Activated naive CD4-positive, alpha-beta T cell treated with anti-CD3 and anti-CD28 coated beads for 36 hours (primary cell): Measurements from ENCODE around the gene CST4. TPM values are rescaled to one million over a fixed set of nuclear protein-coding genes. Genes with fewer than 3 reads are reported as not detected.

ENCODE experiments used
- CTCF ChIA-PET: fragments of 350-600 bp; sonication (Branson Sonifier 250); formaldehyde crosslinking; loops from one replicate; lab custom pipeline; 2021; ENCODE audit warnings: antibody characterized with exemption; lab: Charles Lee
- DNase-seq: peaks from one replicate; pipeline ENCODE4 v3.0.0-alpha.2; 2020
- H3K27ac Mint-ChIP-seq: one replicate; pipeline ENCODE4 v1.8.0; 2021; ENCODE audit warnings: mild to moderate bottlenecking, mixed read lengths
- H3K27me3 Mint-ChIP-seq: one replicate; pipeline ENCODE4 v1.8.0; 2021; ENCODE audit warnings: low read depth, mixed read lengths
- H3K36me3 Mint-ChIP-seq: one replicate; pipeline ENCODE4 v1.8.0; 2021; ENCODE audit warnings: low read depth, mixed read lengths
- H3K4me1 Mint-ChIP-seq: one replicate; pipeline ENCODE4 v1.8.0; 2021; ENCODE audit warnings: low read depth, mixed read lengths
- H3K4me3 Mint-ChIP-seq: one replicate; pipeline ENCODE4 v1.8.0; 2021; ENCODE audit warnings: mild to moderate bottlenecking, moderate library complexity, mixed read lengths
- H3K9me3 Mint-ChIP-seq: one replicate; pipeline ENCODE4 v1.8.0; 2021; ENCODE audit warnings: mixed read lengths
- intact Hi-C: fragments of 100-400 bp; cut with micrococcal nuclease; formaldehyde crosslinking; loops from one replicate; pipeline ENCODE4 v1.15.1; 2023
- total RNA-seq, 2 experiments: library from RNA; stranded (reverse); gene quantifications; one replicate each; pipeline ENCODE4 v1.2.3, GENCODE V29; 2021

The CST4 gene
- total RNA-seq, 2 experiments from 2014 or later = not detected

DNA sequence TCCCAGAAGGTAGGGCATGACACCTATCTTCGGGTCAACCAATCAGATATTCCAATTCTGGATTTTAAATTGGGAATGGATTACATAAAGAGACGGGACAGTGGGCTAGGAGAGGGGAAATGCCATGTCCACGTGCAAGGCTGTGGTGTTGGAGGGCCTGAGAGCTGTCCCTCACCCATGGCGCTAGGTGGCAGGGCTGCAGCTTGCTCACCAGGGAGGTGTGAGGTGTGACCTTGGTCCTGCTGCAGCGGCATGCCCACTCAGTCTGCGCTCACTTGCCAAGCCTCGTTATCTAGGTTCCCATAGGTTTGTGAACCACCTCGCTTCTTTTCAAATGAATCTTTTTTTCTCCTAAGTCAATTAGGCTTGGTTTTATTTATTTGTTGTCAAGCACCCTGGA lies 31.6 kb downstream of the CST4 start:
- CTCF ChIA-PET = no interaction called here
- H3K27me3 Mint-ChIP-seq = peaks cover 12% of the 10 kb centered on the region
- H3K4me1 Mint-ChIP-seq = no peaks in the 10 kb centered on the region
- no peak overlapping the region for H3K27ac Mint-ChIP-seq
- no peak overlapping the region for H3K4me3 Mint-ChIP-seq
- no peaks in the 10 kb centered on the region for H3K36me3 Mint-ChIP-seq
- DNase-seq = no peak
- H3K9me3 Mint-ChIP-seq = no peaks in the 10 kb centered on the region
- intact Hi-C loops = no loop called here

DNA sequence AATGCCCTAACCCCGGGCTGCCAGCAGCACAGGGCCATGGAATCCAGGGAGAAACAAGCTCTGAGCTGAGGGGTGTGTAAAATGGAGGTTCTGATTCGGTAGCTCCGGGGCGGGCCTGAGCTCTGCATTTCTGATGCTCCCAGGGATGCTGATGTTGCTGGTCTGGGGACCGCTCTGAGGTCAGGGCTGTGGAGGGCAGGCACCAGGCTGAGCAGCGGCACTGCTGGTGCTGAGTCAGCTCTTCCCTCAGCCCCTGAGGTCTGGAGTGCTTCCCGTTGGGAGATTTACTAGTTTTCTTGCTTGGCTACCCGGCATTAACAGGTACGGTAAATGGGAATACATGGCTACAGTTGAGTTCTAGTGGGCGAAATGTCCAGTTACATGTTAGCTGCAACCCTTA lies 32.5 kb downstream of the CST4 start:
- Mint-ChIP-seq H3K4me1 (no peaks in the 10 kb centered on the region), H3K27ac (no peak overlapping the region), H3K9me3 (no peaks in the 10 kb centered on the region), H3K27me3 (peaks cover 12% of the 10 kb centered on the region), H3K4me3 (no peak overlapping the region), H3K36me3 (no peaks in the 10 kb centered on the region)
- DNase-seq = no peak
- CTCF ChIA-PET = no interaction called here
- intact Hi-C loops = no loop called here

DNA sequence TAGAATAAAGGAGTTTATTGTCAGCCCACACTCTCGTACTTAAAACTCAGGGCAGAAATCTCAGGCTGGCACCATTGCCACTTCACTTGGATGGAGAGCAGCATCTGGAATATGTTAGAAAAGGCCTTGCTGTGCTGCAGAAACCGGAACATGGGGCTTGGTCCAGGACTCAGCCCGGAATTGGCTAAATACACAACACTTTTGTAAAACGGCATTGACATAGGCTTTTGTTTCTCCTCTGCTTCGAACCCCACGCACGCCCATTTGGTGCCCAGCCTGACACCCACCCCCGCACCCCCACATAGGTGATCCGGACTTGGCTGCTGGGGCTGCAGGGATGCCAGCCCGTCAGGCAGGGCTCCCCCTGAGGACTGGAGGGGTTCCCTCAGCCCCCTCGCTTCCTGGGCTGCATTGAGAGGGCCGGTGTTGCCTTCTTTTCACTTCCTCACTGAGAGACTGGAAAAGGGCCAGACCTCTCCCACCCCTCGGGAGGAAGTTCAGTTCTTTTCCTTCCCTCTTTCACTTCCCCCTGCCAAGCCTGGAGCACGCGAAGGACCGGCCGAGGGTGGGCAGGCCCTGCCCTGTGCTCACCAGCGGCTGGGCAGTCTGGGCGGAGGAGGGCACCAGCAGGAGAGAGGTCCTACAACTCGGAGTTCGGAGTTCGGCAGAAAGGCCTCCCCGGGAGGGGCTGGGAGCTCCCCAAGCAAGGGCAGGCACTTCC lies 33.2 kb downstream of the CST4 start:
- no peak overlapping the region for H3K4me3 Mint-ChIP-seq
- H3K27ac Mint-ChIP-seq = no peak overlapping the region
- DNase-seq = no peak
- H3K36me3 Mint-ChIP-seq = no peaks in the 10 kb centered on the region
- intact Hi-C loops = no loop called here
- CTCF ChIA-PET = no interaction called here
- H3K9me3 Mint-ChIP-seq = no peaks in the 10 kb centered on the region
- peaks cover 12% of the 10 kb centered on the region for H3K27me3 Mint-ChIP-seq
- H3K4me1 Mint-ChIP-seq = no peaks in the 10 kb centered on the region

DNA sequence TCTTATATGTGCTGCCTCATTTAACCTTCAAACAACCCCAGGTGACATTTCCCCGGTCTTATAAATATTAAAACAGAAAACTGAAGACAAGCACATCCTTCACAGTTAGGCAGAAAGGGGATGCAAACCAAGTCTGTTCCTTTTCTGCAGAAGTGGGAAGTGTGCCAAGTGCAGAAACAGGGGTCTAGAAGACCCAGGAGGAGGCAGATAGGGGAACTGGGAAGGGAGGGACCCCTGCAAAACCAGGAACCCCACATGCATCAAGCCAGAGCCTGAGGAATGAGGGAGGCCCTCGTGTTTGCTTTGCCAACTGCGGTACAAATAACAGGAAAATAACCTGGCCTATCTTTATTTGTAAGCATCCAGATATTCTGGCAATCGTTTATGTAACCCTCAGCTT lies 34.1 kb downstream of the CST4 start:
- no peak overlapping the region for H3K4me3 Mint-ChIP-seq
- CTCF ChIA-PET = no interaction called here
- intact Hi-C loops = no loop called here

DNA sequence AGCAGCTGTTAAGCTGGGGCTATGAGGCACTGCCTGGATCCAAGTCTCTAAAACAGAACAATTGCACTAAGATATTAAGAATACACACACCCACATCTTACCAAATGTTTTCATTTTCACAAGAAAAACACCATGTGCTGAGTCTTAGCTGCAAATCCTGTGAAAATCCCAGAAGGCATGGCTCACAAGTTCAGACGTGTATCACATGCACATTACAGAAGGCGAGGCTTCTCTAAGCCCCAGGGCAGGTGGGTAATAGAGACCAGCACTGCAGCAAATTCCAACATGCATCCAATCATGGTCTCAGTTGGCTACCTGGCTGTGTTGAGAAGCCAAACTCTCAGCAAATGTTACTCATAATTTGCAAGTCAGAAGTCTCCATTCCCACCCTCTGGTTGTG lies 34.8 kb downstream of the CST4 start:
- no peak overlapping the region for H3K4me3 Mint-ChIP-seq
- CTCF ChIA-PET = interaction anchor here (1.6 kb wide), 1 partner anchor 15 kb away, joined by 3 read pairs; no protein-coding TSS in a partner anchor
- no peaks in the 10 kb centered on the region for H3K4me1 Mint-ChIP-seq
- no peak overlapping the region for H3K27ac Mint-ChIP-seq
- intact Hi-C loops = no loop called here
- no peaks in the 10 kb centered on the region for H3K36me3 Mint-ChIP-seq
- H3K9me3 Mint-ChIP-seq = no peaks in the 10 kb centered on the region
- peaks cover 12% of the 10 kb centered on the region for H3K27me3 Mint-ChIP-seq
- DNase-seq = no peak

More for the DNA sequence above, 34.1 kb downstream of the CST4 start:
- DNase-seq = no peak
- no peaks in the 10 kb centered on the region for H3K36me3 Mint-ChIP-seq
- no peaks in the 10 kb centered on the region for H3K4me1 Mint-ChIP-seq
- H3K9me3 Mint-ChIP-seq = no peaks in the 10 kb centered on the region
- H3K27me3 Mint-ChIP-seq = peaks cover 12% of the 10 kb centered on the region
- H3K27ac Mint-ChIP-seq = no peak overlapping the region

GRCh38 chr20:23653400-23653938 lies 35.4 kb downstream of the CST4 start:
- peaks cover 12% of the 10 kb centered on the region for H3K27me3 Mint-ChIP-seq

GRCh38 chr20:23652926-23653325 lies 35.9 kb downstream of the CST4 start:
- DNase-seq = no peak
- Mint-ChIP-seq H3K4me3 (no peak overlapping the region), H3K27ac (no peak overlapping the region), H3K27me3 (peaks cover 12% of the 10 kb centered on the region), H3K4me1 (no peaks in the 10 kb centered on the region), H3K36me3 (no peaks in the 10 kb centered on the region), H3K9me3 (no peaks in the 10 kb centered on the region)
- CTCF ChIA-PET = interaction anchor here (1.6 kb wide), 1 partner anchor 16 kb away, joined by 3 read pairs; no protein-coding TSS in a partner anchor
- intact Hi-C loops = no loop called here

More at GRCh38 chr20:23653400-23653938, 35.4 kb downstream of the CST4 start:
- Mint-ChIP-seq H3K9me3 (no peaks in the 10 kb centered on the region), H3K4me3 (no peak overlapping the region), H3K36me3 (no peaks in the 10 kb centered on the region), H3K27ac (no peak overlapping the region), H3K4me1 (no peaks in the 10 kb centered on the region)
- intact Hi-C loops = no loop called here
- CTCF ChIA-PET = interaction anchor here (1.6 kb wide), 1 partner anchor 15 kb away, joined by 3 read pairs; no protein-coding TSS in a partner anchor
- DNase-seq = no peak

- Mint-ChIP-seq H3K36me3 (no peaks in the 10 kb centered on the region), H3K4me1 (no peaks in the 10 kb centered on the region), H3K4me3 (no peak overlapping the region), H3K27me3 (peaks cover 12% of the 10 kb centered on the region), H3K27ac (no peak overlapping the region), H3K9me3 (no peaks in the 10 kb centered on the region)
- no peak for DNase-seq
- CTCF ChIA-PET = interaction anchor here (1.6 kb wide), 1 partner anchor 16 kb away, joined by 3 read pairs; no protein-coding TSS in a partner anchor
- intact Hi-C loops = no loop called here
These were observed 36.5 kb downstream of the CST4 start for GRCh38 chr20:23652371-23652770.

GRCh38 chr20:23651117-23651516 lies 37.7 kb downstream of the CST4 start:
- no peak for DNase-seq
- H3K4me3 Mint-ChIP-seq = no peak overlapping the region
- H3K9me3 Mint-ChIP-seq = no peaks in the 10 kb centered on the region
- H3K27me3 Mint-ChIP-seq = peaks cover 10% of the 10 kb centered on the region
- intact Hi-C loops = no loop called here
- H3K4me1 Mint-ChIP-seq = no peaks in the 10 kb centered on the region
- no peak overlapping the region for H3K27ac Mint-ChIP-seq
- no peaks in the 10 kb centered on the region for H3K36me3 Mint-ChIP-seq
- CTCF ChIA-PET = no interaction called here

DNA sequence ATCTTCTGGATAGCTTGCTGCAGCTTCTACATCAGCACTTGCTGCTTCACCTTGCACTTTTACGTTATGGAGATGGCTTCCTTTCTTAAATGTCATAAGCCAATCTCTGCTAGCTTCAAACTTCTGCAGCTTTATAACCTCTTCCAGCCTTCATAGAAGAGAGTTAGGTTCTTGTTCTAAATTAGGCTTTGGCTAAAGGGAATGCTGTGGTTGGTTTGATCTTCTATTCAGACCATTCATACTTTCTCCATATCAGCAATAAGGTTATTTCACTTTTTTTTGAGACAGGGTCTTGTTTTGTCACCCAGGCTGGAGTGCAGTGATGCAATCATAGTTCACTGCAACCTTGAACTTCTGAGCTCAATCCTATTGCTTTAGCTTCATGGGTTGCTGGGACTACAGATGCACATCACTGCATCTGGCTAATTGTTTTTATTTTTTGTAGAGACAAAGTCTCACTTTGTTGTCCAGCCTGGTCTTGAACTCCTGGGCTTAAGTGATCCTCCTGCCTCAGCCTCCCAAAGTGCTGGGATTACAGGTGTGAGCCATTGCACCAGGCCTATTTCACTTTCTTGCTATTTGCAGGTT lies 38.9 kb downstream of the CST4 start:
- CTCF ChIA-PET = no interaction called here
- no peaks in the 10 kb centered on the region for H3K36me3 Mint-ChIP-seq

GRCh38 chr20:23649242-23649641 lies 39.6 kb downstream of the CST4 start:
- CTCF ChIA-PET = no interaction called here
- Mint-ChIP-seq H3K27ac (no peak overlapping the region), H3K4me3 (no peak overlapping the region), H3K36me3 (no peaks in the 10 kb centered on the region), H3K27me3 (peaks cover 13% of the 10 kb centered on the region), H3K4me1 (no peaks in the 10 kb centered on the region), H3K9me3 (no peaks in the 10 kb centered on the region)
- intact Hi-C loops = no loop called here
- DNase-seq = no peak

More for the DNA sequence above, 38.9 kb downstream of the CST4 start:
- no peaks in the 10 kb centered on the region for H3K9me3 Mint-ChIP-seq
- H3K4me1 Mint-ChIP-seq = no peaks in the 10 kb centered on the region
- H3K27ac Mint-ChIP-seq = no peak overlapping the region
- no peak for DNase-seq
- intact Hi-C loops = no loop called here
- H3K4me3 Mint-ChIP-seq = no peak overlapping the region
- H3K27me3 Mint-ChIP-seq = peaks cover 13% of the 10 kb centered on the region

DNA sequence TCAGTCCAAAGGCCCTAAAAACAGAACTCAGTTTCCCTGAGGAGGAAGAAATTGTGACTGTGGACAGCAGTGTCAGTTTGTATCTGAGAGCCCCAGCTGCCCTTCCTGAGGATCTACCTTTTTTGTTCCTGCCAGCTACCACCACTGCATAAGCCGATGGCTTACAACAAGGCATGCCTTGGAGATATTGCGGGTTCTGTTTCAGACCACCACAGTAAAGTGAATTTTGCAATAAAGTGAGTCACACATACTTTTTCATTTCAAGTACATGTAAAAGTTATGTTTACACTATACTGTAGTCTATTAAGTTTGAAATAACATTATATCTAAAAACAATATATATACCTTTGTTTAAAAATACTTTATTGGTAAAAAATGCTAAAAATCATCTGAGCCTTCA lies 41.5 kb downstream of the CST4 start:
- H3K27ac Mint-ChIP-seq = no peak overlapping the region
- intact Hi-C loops = no loop called here
- no peak overlapping the region for H3K4me3 Mint-ChIP-seq
- peaks cover 3% of the 10 kb centered on the region for H3K27me3 Mint-ChIP-seq
- no peaks in the 10 kb centered on the region for H3K4me1 Mint-ChIP-seq
- CTCF ChIA-PET = no interaction called here
- DNase-seq = no peak
- no peaks in the 10 kb centered on the region for H3K9me3 Mint-ChIP-seq
- H3K36me3 Mint-ChIP-seq = no peaks in the 10 kb centered on the region
